Panc1 (cell line): ENCODE data around the gene BCAS3. TPM values are rescaled to one million over a fixed set of nuclear protein-coding genes. Genes with fewer than 3 reads are reported as not detected.

Experiments used
- ATAC-seq: fragments of 200-7000 bp; cut with Tn5 transposase; 2 replicates; pipeline ENCODE4 v1.9.1; 2020; ENCODE audit warnings: mild to moderate bottlenecking, moderate library complexity
- BruUV-seq: library from RNA; stranded (reverse); fragments of 400-500 nt; replicated peaks from 2 replicates; lab custom pipeline; 2021; lab: Mats Ljungman, UMichigan
- CTCF ChIA-PET: fragments of 300-600 bp; sonication (Branson Sonifier 250); formaldehyde crosslinking; loops from one replicate; lab custom pipeline; 2022; ENCODE audit warnings: antibody characterized with exemption; lab: Charles Lee
- POLR2A ChIA-PET: fragments of 300-600 bp; sonication (Branson Sonifier 250); formaldehyde crosslinking; loops from one replicate; lab custom pipeline; 2022; ENCODE audit warnings: antibody characterized with exemption; lab: Charles Lee
- DNase-seq: peaks from one replicate; pipeline ENCODE4 v3.0.0-alpha.2; 2010; ENCODE audit warnings: low read depth, low spot score
- H3K27ac ChIP-seq: 2 replicates; pipeline ENCODE4 v1.5.1; 2011; ENCODE audit warnings: mild to moderate bottlenecking, low read length, inconsistent platforms
- H3K27me3 ChIP-seq: fragments of 200-500 bp; sonication (Bioruptor generic); 2 replicates; pipeline ENCODE4 v1.6.0; 2014; ENCODE audit warnings: low read length, inconsistent platforms; ENCODE audit not compliant: control insufficient read depth, insufficient read depth
- H3K36me3 ChIP-seq: fragments of 200-500 bp; sonication (Bioruptor generic); 2 replicates; pipeline ENCODE4 v1.5.1; 2014; ENCODE audit warnings: inconsistent platforms, mild to moderate bottlenecking, low read length, moderate library complexity; ENCODE audit not compliant: control insufficient read depth, insufficient read depth
- H3K4me1 ChIP-seq: 2 replicates; pipeline ENCODE4 v1.5.1; 2011; ENCODE audit warnings: inconsistent platforms, mild to moderate bottlenecking, low read length, moderate library complexity; ENCODE audit not compliant: control insufficient read depth, insufficient read depth
- H3K4me3 ChIP-seq, 2 experiments: 2 replicates each; pipeline ENCODE4 v1.5.1; 2011 to 2012; ENCODE audit warnings: low read depth in 2 of 2, low read length in 2 of 2, mild to moderate bottlenecking in 2 of 2, inconsistent platforms in 1 of 2, moderate library complexity in 1 of 2
- H3K9me3 ChIP-seq: fragments of 200-500 bp; sonication (Bioruptor generic); 2 replicates; pipeline ENCODE4 v1.5.1; 2014; ENCODE audit warnings: low read depth, mild to moderate bottlenecking, inconsistent platforms, low read length, moderate library complexity; ENCODE audit not compliant: control insufficient read depth, insufficient read depth
- POLR2AphosphoS5 ChIP-seq: IDR thresholded peaks from 2 replicates; pipeline ENCODE4 v1.6.1; 2012; ENCODE audit warnings: mild to moderate bottlenecking, low read depth, low read length, moderate library complexity
- SIN3A ChIP-seq: IDR thresholded peaks from 2 replicates; pipeline ENCODE4 v1.6.1; 2012; ENCODE audit warnings: low read depth, mild to moderate bottlenecking, low read length, moderate library complexity, borderline replicate concordance; ENCODE audit not compliant: insufficient read depth
- TCF7L2 ChIP-seq: IDR thresholded peaks from 2 replicates; pipeline ENCODE4 v1.6.1; 2011; ENCODE audit warnings: mild to moderate bottlenecking, low read depth, low read length, inconsistent platforms
- in situ Hi-C: cut with HindIII; loops from 2 replicates; pipeline ENCODE4 v1.10.0; 2016; ENCODE audit warnings: low sequenced_read_pairs, low pct_unique_long_range_greater_than_20kb
- intact Hi-C: fragments of 100-400 bp; cut with micrococcal nuclease; formaldehyde crosslinking; loops from one replicate; pipeline ENCODE4 v1.10.0; 2022; ENCODE audit not compliant: unreplicated experiment
- total RNA-seq: library from RNA; stranded (reverse); gene quantifications from one replicate; pipeline ENCODE4 v1.2.1, GENCODE V29; 2021; ENCODE audit not compliant: unreplicated experiment
- TF ChIP-seq, protein P1 (sequence below): fragments of 450-650 bp; IDR thresholded peaks from 2 replicates; pipeline ENCODE4 v1.5.1; 2017; ENCODE audit warnings: mild to moderate bottlenecking
- TF ChIP-seq, protein P2 (sequence below), 2 experiments: IDR thresholded peaks; 2 replicates each; pipeline ENCODE4 v1.6.1; 2011 to 2012; ENCODE audit warnings: low read depth in 2 of 2, control low read depth in 1 of 2, low read length in 1 of 2, mild to moderate bottlenecking in 1 of 2, moderate library complexity in 1 of 2; ENCODE audit not compliant: insufficient read depth in 1 of 2

BCAS3 gene
- total RNA-seq, 1 experiment from 2014 or later, result 9.3 TPM

DNA sequence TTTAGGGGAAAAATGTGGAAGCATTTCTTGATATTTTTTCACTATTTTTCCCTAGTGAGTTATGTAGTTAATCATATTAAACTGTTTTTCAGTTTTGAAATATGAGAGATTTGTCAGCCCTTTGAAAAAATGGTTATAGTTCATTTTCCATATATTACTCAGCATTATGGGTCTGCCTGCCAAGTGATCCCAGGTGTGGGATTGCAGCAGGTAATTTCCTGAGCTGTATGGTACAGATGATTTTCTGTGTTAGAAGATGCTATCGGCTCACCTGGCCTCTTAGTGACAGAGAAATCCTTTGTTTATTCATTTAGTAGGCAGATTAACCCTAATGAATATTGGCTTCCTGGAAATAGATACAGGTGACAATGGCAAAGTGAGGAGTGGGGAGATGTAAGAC lies 446.9 kb downstream of the BCAS3 start:
- POLR2A ChIA-PET, result no interaction called here
- BruUV-seq, result no TSS peak
- ATAC-seq (no peak), DNase-seq (no peak)
- no peaks in the 10 kb centered on the region for H3K9me3 ChIP-seq
- intact Hi-C loops, result no loop called here
- CTCF ChIA-PET, result no interaction called here
- H3K27me3 ChIP-seq, result no peaks in the 10 kb centered on the region
- in situ Hi-C loops, result no loop called here
- no peak for TF ChIP-seq SIN3A
- no peak for TF ChIP-seq TCF7L2
- TF ChIP-seq POLR2AphosphoS5, result no peak
- TF ChIP-seq, protein P1, sequence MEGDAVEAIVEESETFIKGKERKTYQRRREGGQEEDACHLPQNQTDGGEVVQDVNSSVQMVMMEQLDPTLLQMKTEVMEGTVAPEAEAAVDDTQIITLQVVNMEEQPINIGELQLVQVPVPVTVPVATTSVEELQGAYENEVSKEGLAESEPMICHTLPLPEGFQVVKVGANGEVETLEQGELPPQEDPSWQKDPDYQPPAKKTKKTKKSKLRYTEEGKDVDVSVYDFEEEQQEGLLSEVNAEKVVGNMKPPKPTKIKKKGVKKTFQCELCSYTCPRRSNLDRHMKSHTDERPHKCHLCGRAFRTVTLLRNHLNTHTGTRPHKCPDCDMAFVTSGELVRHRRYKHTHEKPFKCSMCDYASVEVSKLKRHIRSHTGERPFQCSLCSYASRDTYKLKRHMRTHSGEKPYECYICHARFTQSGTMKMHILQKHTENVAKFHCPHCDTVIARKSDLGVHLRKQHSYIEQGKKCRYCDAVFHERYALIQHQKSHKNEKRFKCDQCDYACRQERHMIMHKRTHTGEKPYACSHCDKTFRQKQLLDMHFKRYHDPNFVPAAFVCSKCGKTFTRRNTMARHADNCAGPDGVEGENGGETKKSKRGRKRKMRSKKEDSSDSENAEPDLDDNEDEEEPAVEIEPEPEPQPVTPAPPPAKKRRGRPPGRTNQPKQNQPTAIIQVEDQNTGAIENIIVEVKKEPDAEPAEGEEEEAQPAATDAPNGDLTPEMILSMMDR, result no peak
- TF ChIP-seq, protein P2, sequence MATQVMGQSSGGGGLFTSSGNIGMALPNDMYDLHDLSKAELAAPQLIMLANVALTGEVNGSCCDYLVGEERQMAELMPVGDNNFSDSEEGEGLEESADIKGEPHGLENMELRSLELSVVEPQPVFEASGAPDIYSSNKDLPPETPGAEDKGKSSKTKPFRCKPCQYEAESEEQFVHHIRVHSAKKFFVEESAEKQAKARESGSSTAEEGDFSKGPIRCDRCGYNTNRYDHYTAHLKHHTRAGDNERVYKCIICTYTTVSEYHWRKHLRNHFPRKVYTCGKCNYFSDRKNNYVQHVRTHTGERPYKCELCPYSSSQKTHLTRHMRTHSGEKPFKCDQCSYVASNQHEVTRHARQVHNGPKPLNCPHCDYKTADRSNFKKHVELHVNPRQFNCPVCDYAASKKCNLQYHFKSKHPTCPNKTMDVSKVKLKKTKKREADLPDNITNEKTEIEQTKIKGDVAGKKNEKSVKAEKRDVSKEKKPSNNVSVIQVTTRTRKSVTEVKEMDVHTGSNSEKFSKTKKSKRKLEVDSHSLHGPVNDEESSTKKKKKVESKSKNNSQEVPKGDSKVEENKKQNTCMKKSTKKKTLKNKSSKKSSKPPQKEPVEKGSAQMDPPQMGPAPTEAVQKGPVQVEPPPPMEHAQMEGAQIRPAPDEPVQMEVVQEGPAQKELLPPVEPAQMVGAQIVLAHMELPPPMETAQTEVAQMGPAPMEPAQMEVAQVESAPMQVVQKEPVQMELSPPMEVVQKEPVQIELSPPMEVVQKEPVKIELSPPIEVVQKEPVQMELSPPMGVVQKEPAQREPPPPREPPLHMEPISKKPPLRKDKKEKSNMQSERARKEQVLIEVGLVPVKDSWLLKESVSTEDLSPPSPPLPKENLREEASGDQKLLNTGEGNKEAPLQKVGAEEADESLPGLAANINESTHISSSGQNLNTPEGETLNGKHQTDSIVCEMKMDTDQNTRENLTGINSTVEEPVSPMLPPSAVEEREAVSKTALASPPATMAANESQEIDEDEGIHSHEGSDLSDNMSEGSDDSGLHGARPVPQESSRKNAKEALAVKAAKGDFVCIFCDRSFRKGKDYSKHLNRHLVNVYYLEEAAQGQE (IDR thresholded peaks at IDR 0.05; ENCODE audit: insufficient read depth in 1 of 2, low read depth in 2 of 2, low read length in 1 of 2), result no peak
- no peak overlapping the region for H3K4me3 ChIP-seq
- no peaks in the 10 kb centered on the region; the same call in 1 of the 2 replicates for H3K4me1 ChIP-seq
- no peaks in the 10 kb centered on the region; the same call in 1 of the 2 replicates for H3K36me3 ChIP-seq
- H3K27ac ChIP-seq, result no peak overlapping the region

DNA sequence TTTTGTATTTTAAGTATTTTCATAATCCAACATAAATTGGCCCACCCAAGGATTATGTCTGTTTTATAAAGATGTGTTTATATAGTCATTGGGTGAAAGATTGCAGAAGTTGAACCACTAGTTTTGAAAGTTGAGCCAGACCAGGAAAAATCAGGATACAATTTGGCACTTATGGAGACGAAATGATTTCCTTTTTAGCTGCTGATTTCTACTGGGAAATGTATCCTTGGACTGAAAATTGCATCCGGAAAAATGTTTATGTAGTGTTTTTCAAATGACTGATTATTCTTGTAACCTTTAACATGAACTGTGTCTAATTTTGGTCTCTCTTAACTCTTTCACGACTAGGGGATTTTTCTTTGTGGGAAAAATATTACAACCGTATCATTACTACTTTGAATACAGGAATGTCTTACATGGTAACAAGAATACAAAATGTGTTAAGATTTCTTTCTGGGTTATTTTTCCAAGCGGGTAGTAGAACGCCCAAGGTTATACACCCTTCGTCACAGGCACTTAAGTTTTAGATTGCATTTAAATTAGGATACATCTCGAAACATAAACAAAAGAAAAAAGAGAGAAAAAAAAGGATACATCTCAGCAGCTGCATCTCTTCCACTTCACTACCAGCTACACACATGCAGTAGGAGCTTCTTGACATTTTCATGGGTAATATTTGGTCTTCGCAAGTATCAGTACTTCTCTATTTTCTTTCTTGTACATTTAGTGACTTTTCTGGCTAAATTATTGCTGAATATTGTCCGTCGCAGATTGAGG lies 449.0 kb downstream of the BCAS3 start:
- DNase-seq (no peak), ATAC-seq (no peak)
- TF ChIP-seq, protein P1, result no peak
- TF ChIP-seq TCF7L2 (no peak), SIN3A (no peak), POLR2AphosphoS5 (no peak)
- TF ChIP-seq, protein P2 (IDR thresholded peaks at IDR 0.05; ENCODE audit: insufficient read depth in 1 of 2, low read depth in 2 of 2, low read length in 1 of 2), result no peak
- intact Hi-C loops, result no loop called here
- in situ Hi-C loops, result no loop called here
- H3K9me3 ChIP-seq, result no peaks in the 10 kb centered on the region
- ChIA-PET POLR2A (no interaction called here), CTCF (no interaction called here)
- no TSS peak for BruUV-seq
- H3K4me3 ChIP-seq, result no peak overlapping the region
- no peaks in the 10 kb centered on the region for H3K27me3 ChIP-seq
- H3K27ac ChIP-seq, result no peak overlapping the region
- H3K4me1 ChIP-seq, result no peaks in the 10 kb centered on the region
- no peaks in the 10 kb centered on the region for H3K36me3 ChIP-seq
